ENCODE results near the gene PDIA5.

PDIA5 gene

GRCh38 chr3:123044981-123045763 lies 21.7 kb upstream of the PDIA5 start:
- DNase-seq: no peak

DNA sequence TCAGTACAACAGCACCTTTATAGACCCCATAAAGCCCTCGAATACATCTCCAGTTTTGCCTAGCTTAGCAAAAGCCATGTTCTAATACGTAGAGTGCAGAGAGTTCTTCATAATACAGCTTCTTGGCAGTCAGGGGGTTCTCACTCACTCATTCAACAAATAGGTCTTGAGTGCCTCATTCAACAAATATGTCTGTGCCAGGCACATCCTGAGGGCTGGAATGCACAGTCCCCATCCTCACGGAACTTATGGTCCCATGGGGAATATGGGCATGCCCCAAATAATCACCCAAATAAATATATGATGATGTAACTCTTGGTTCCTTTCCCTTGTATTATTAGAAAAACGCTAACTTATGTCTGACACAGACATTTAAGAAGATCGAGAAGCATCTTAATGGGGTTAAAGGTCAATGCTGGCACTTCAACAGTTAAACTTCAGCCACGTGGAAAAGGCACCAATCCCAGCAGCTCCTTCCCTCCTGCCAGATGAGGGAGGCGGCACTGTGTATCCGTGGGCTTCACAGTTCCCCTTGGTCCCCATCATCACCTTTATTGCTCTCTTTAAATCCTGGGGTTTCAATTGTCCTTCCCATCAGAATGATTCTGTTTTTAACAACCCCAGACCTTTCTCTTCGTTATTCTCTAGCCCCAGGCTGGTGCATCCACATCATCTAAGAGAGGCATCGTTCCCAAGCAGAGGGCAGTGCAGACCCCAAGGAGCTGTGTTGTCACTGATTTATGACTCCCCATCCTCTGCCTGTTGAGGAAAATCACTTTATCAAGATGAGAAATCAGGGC lies 20.4 kb upstream of the PDIA5 start:
- DNase-seq: no peak

- DNase-seq: no peak
Observed at GRCh38 chr3:123047062-123047319, 19.8 kb upstream of the PDIA5 start.

GRCh38 chr3:123048480-123049237 lies 18.2 kb upstream of the PDIA5 start:
- no peak for DNase-seq

GRCh38 chr3:123050666-123051065 lies 16.2 kb upstream of the PDIA5 start:
- no peak for DNase-seq

- no peak for DNase-seq
Observed at GRCh38 chr3:123053107-123053506, 13.7 kb upstream of the PDIA5 start.

DNA sequence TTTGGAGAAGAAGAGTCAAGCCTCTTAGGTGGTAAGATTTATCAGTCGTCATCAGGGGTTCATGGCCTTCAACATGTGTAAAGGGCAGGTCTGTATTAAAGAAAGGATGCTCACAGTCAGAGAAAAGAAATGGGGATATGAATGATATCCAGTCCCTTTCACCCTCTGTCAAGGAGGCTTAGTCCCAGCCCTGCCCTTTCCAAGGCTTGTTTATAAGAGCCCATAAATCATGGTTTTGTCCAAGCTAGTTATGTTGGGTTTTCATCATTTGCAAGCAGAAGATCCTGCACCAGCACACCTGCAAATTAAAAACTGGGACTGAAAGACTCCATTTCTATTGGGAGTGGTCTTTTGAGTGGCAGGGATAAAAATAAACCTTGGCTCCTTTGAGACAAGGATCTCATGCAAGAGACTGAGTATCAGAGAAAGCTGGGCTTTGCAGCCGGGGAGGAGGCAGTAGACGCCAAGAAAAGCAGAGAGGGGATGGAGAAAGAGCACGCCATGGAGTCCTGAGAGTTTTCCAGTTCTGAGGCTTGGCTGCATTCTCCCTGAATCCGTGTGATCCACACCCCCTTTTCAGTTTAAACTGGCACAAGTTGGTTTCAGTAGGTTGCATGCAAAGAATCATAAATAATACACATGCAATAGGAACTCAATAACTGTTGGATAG lies 12.6 kb upstream of the PDIA5 start:
- DNase-seq: no peak

DNA sequence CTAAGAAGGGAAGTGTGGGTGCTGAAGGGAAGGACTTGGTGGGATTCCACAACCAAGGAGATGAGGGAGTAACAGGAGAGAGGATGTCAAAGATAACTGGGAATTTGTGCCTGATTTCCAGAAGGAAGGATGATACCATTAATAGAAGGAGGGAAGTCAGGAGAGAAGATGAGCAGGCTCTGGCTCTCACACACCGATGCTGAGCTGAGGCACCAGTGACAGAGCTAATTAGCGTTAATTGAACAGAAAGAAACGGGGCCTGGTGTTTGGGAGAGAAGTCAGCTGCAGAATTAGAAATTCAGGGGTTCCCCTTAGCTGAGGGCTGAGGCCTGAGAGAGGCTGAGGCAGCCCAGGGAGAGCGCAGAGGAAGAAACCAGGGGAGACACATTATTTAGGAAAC lies 11.9 kb upstream of the PDIA5 start:
- no peak for DNase-seq

GRCh38 chr3:123055352-123055751 lies 11.5 kb upstream of the PDIA5 start:
- no peak for DNase-seq

DNA sequence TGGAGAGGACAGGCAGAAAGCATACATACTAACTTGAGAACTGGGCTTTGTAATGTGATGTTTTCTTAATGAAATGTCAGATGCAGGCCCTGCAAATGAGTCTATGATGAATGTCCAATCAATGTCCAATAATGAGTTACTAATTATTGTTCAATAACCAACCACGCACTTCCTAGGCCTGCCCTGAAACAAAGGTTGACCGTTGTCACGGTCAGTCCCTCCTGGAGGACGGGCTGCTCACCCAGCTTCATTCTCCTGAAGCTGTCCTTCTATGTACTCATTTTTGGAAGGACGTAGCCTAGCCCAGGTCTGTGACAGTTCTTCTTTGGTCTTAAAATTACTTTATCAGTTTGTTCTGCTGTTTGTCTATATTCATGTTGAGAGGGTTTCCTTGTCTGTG lies 8.3 kb upstream of the PDIA5 start:
- no peak for DNase-seq

DNA sequence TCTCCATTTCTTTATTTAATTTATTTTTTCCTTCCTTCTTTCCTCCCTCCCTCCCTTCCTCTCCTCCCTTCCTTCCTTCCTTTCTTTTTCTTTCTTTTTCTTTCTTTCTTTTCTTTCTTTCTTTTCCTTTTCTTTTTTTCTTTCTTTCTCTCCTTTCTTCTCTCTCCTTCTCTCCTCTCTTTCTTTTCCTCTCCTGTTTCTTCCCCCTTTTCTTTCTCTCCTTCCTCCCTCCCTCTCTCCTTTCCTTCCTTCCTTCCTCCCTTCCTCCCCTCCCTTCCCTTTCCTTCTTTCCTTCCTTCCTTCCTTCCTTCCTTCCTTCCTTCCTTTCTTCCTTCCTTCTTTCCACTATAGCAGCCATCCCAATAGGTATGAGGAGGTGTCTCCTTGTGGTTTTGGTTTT lies 6.8 kb upstream of the PDIA5 start:
- DNase-seq: no peak

DNA sequence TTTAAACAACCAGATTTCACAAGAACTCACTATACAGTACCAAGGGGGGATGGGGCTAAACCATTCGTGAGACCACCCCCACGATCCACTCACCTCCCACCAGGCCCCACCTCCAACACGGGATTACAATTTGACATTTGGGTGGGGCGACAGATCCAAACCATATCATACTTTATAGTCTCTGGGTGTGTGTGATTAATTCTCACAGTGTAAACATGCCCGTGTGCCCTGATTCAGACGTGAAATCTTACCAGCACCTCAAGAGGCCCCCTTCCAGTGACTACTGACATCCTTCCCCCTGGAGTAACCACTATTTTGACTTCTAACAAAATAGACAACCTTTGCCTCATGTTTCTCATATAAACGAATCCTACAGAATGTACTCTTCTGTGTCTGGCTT lies 5.0 kb upstream of the PDIA5 start:
- no peak for DNase-seq

DNA sequence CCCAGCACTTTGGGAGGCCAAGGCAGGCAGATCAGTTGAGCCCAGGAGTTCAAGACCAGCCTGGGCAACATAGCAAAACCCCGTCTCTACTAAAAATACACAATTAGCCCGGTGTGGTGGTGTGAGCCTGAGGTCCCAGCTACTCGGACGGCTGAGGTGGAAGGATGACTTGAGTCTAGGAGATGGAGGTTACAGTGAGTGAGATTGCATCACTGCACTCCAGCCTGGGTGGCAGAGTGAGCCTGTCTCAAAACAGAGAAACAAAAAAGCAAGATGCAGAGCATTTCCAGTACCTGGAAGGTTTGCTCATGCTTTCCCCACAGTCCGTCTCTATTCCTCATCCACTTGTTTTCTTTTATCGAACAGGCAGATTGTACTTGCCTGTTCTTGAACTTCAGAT lies 3.8 kb upstream of the PDIA5 start:
- DNase-seq: no peak

DNA sequence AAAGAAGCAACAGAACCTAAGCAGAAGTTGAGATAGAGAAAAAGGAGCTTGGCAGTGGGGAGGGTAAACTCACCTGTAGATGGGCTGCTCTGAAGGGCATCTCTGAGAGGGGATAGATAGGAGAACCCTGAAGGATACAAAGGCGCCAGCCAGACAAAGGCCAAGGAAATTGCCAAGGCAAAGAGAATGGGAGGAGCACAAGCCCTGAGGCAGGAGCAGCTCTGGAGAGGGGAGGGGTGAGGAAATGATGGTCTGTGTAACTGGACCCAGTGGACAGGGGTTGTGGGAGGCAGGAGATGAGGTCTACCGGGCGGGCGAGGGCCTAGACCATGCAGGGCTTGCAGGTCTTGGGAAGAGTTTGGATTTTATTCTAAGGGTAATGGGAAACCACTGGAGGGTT lies 2.3 kb upstream of the PDIA5 start:
- DNase-seq: no peak

DNA sequence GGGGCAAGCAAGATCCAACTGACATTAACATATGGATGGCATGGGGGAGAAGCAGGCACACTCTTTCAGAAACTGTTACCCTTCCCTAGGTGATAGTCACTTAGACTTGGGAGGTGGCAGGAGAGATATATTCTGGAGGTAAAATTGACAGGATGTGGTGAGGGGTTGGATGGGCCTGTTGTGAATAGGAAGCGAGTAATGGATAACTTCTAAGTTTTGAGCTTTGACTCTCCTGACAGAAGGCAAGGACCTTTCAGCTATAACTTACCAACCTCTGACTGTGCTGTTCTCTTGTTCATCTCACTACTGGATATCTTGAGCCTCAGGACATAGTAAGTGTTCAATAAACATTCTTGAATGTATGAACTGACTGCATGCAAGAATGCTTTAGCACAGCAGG lies 1.9 kb upstream of the PDIA5 start:
- no peak for DNase-seq

GRCh38 chr3:123066599-123066895 lies 278 bp upstream of the PDIA5 start:
- DNase-seq: no peak

DNA sequence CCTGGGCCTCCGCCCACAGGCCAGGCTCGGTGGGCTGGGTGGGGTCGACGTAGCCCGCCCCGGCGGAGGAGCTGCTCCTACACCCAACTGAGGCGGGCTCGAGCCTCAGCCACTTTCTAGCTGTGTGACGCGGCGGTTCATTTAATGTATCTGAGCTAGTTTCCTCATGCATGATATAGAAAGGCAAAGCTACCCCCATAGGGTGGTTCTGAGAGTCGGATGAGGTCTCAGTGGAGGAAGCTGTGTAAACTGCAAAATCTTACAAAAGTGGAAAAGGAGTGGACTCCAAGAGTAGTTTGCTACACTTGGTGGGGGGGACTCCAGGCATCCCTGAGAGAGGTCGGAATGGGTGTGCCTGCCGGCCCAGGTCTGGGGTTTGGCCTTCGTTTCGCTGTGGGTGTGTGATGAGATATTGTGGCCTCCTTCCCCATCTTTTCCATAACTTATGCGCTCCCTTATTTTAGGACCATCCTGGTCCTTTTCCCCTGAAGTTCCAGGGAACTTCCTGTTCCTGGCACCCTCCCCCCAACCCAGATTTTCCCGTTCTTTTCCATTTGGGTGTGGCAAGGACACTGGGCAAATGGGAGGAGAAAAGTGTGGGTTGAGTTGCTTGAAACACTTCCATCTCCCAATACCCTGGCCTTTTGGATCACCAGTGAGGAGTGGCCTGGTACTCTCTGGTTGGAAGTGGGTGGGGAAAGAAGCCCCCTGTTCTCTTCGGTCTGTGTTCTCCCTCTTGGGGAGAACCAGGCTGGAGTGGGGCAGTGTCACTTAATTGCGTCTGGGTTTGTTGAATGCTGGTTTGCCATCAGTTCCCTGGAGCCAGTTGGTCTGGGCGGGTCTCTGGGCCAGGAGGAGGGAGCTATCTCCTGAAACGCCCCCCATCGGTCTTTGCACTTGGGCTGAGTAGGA lies 1.1 kb downstream of the PDIA5 start:
- no peak for DNase-seq

GRCh38 chr3:123068601-123069381 lies 2.0 kb downstream of the PDIA5 start:
- no peak for DNase-seq

DNA sequence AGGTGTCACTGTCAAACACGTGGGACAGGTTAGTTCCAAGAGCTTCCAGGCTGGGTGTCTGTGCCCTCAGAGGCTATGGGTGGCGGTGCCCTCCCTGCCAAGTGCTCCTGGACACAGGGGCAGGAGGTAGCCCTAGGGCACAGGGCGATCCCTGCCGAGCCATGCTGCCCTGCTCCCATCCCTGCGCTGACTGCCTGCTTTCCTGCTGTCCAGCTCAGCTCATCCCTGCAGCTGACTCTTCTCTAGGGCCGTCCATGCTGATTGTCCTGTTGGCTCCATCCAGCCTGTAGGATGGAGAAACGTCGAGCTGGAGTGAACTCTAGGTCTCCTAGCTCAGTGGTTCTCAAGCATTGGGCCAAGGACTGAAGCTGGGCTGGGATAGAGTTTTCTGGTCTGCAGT lies 3.7 kb downstream of the PDIA5 start:
- DNase-seq: no peak

- DNase-seq: no peak
Observed at GRCh38 chr3:123071146-123071545, 4.3 kb downstream of the PDIA5 start.

GRCh38 chr3:123071581-123071980 lies 4.8 kb downstream of the PDIA5 start:
- no peak for DNase-seq

DNA sequence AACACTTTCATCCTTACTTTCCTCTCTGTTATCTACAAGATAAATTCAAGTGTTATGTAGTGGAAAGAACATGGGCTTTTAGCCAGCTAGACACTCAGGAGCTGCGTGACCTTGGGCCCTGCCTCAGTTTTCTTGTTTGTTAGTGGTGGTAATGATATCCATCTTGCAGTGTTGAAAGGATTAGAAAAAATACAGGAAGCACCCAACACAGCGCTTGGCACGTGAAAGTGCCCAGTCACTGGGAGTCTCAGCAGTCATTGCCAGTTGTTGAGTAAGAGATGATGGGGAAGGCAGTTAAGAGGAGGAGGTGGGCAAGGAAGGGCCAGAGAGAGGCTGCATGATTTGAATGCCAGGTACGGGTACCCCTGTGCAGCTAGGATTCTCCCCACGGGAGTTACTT lies 5.3 kb downstream of the PDIA5 start:
- DNase-seq: no peak

Data from NCI-H1105 treated with DMSO at 0.1 percent for 48 hours (cell line).